ENCODE data around the gene SLC9A3.

The SLC9A3 gene

DNA sequence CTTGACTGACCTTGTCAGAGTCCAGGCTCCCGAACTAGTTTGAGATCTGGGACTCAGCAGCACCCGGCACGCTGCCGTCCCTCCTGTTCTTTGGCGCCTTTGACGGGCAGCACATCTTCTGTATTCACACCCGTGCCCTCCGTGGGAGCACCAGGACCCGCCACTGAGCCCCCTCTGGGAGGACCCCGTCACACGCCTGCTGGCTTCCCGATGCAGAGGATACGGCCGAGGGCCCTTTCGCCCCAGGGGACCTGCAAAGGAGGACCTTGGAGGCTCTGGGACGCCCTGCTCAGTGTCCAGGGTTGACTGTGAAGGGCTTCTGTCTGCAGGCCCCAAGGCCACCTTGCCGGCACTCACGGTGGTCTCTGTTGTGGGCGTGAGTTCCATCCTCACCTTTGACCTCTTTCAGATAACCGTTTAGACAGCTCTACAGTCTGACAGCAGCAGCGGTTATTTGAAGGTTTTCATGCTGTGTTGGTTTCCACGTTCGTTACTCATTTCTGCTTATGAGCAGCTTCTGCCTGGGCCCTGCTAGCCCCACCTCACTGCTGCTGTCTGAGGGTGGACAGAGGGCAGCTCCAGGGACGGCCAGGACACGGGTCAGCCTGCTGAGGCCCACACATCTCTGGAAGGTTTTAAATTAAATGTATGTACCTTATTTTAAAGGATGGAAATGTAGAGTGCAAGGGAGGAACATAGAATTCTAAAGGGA lies 93.9 kb downstream of the SLC9A3 start:
- no peak overlapping the region for H3K9ac ChIP-seq (ENCODE audit: low read length)
- no peaks in the 10 kb centered on the region for H3K9me3 ChIP-seq (ENCODE audit: control insufficient read depth, low read depth, low read length)
- H3K4me3 ChIP-seq (ENCODE audit: low read length), result no peak overlapping the region
- no peaks in the 10 kb centered on the region for H3K4me1 ChIP-seq (ENCODE audit: control insufficient read depth, low read depth, low read length)
- H3K36me3 ChIP-seq (ENCODE audit: control insufficient read depth, low read depth, low read length), result no peaks in the 10 kb centered on the region
- H3K27ac ChIP-seq (ENCODE audit: low read length), result no peak overlapping the region
- no peaks in the 10 kb centered on the region for H3K27me3 ChIP-seq (ENCODE audit: control insufficient read depth, insufficient read depth, low read length)

DNA sequence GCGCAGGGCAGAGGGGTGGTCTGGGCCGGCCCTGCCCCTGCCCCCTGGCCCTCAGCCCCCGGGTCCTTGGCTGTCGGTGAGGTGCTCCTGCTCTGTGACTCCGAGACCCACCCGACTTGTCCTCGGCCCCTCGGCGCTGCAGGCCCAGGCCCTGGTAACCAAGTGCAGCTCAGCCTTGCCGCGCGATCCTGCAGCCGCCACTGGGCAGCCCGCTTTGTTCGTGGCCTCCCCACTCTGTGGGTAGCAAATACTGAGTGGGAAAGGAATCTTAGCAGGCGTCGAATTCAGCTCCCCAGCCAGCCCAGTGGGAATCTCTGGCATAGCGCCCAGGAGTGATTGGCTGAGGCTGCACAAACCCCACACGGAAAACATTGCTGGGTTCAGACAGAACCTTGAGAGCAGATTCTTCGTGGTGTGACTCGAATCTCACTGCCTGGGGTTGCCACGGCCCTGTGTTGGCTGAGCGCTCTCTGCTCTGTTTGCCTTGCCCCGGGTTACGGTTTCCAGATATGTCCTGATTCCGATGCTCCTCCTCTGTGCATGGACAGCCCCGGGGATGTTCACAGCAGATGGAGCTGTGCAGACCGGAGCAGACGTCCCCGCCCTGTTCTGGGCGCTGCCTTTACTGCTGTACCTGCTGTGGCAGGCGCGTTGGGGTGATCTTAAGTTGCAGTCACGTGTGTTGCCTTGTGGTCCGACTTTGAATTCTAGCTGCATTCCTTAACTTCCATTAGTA lies 94.6 kb downstream of the SLC9A3 start:
- no peak overlapping the region for H3K4me3 ChIP-seq (ENCODE audit: low read length)
- H3K27me3 ChIP-seq (ENCODE audit: control insufficient read depth, insufficient read depth, low read length), result no peaks in the 10 kb centered on the region
- H3K9me3 ChIP-seq (ENCODE audit: control insufficient read depth, low read depth, low read length), result no peaks in the 10 kb centered on the region
- no peaks in the 10 kb centered on the region for H3K36me3 ChIP-seq (ENCODE audit: control insufficient read depth, low read depth, low read length)
- no peak overlapping the region for H3K27ac ChIP-seq (ENCODE audit: low read length)
- no peak overlapping the region for H3K9ac ChIP-seq (ENCODE audit: low read length)
- H3K4me1 ChIP-seq (ENCODE audit: control insufficient read depth, low read depth, low read length), result no peaks in the 10 kb centered on the region

DNA sequence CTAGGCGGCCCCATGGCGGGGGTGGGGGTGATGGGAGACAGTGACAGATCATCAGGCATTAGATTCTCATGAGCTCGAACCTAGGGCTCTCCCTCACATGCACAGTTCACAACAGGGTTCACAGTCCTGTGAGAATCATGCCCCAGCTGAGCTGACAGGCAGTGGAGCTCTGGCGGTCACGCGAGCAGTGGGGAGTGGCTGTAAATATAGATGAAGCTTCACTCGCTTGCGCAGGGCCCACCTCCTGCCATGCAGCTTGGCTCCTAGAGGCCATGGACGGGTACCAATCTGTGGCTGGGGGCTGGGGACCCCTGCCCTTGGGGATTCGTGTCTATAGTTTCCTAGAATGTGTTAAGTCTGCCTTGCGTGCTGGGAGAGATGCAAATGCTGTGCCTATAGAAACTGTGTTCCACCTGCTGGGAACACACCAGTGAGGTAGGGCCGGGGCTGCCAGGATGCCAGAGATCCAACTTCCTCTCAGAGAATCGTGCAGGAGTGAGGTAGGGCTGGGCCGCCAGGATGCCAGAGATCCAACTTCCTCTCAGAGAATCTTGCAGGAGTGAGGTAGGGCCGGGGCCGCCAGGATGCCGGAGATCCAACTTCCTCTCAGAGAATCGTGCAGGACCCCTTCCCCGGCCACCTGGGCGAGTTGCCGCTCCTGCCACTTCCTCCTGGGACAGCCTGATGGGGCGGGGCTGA lies 95.3 kb downstream of the SLC9A3 start:
- Histone ChIP-seq H3K4me1 (ENCODE audit: control insufficient read depth, low read depth, low read length) (no peaks in the 10 kb centered on the region), H3K9me3 (ENCODE audit: control insufficient read depth, low read depth, low read length) (no peaks in the 10 kb centered on the region), H3K9ac (ENCODE audit: low read length) (no peak overlapping the region), H3K27me3 (ENCODE audit: control insufficient read depth, insufficient read depth, low read length) (no peaks in the 10 kb centered on the region), H3K4me3 (ENCODE audit: low read length) (no peak overlapping the region), H3K27ac (ENCODE audit: low read length) (no peak overlapping the region), H3K36me3 (ENCODE audit: control insufficient read depth, low read depth, low read length) (no peaks in the 10 kb centered on the region)

GRCh38 chr5:428219-428618 lies 96.0 kb downstream of the SLC9A3 start:
- H3K9ac ChIP-seq (ENCODE audit: low read length), result no peak overlapping the region
- no peak overlapping the region for H3K4me3 ChIP-seq (ENCODE audit: low read length)
- no peaks in the 10 kb centered on the region for H3K9me3 ChIP-seq (ENCODE audit: control insufficient read depth, low read depth, low read length)
- no peaks in the 10 kb centered on the region for H3K27me3 ChIP-seq (ENCODE audit: control insufficient read depth, insufficient read depth, low read length)
- no peak overlapping the region for H3K27ac ChIP-seq (ENCODE audit: low read length)
- H3K36me3 ChIP-seq (ENCODE audit: control insufficient read depth, low read depth, low read length), result no peaks in the 10 kb centered on the region
- no peaks in the 10 kb centered on the region for H3K4me1 ChIP-seq (ENCODE audit: control insufficient read depth, low read depth, low read length)

DNA sequence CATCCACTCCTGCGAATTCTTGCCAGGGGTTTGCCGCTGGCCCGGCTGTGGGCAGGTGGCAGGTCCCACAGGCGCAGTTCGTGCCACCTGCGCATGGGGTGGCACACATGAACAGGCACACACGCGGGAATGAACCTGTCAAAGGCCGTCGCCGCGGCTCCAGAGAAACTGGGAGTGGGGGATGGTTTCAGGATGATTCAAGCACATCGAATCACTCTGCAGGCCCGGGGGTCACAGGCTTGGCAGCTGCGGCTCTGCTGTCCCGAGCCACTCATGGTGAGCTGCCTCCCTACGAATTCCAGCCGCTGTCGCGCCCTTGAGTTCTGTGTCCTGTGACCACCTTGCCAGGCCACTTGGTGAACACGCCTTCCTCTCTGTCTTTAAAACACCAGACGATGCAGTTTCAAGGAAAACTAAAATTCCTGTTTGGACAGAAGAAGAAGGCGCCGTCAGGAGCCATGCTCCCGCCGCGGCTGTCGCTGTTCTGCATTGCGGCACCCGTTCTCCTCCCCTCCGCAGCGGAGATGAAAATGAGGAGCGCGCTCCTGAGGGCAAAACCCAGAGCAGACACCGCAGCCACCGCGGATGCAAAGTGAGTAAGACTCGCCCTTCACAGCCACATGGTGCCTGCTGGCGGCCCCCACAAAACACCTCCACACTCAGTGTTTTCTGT lies 96.7 kb downstream of the SLC9A3 start:
- Histone ChIP-seq H3K4me1 (ENCODE audit: control insufficient read depth, low read depth, low read length) (no peaks in the 10 kb centered on the region), H3K9ac (ENCODE audit: low read length) (no peak overlapping the region), H3K27me3 (ENCODE audit: control insufficient read depth, insufficient read depth, low read length) (no peaks in the 10 kb centered on the region), H3K4me3 (ENCODE audit: low read length) (no peak overlapping the region), H3K36me3 (ENCODE audit: control insufficient read depth, low read depth, low read length) (no peaks in the 10 kb centered on the region), H3K27ac (ENCODE audit: low read length) (no peak overlapping the region), H3K9me3 (ENCODE audit: control insufficient read depth, low read depth, low read length) (no peaks in the 10 kb centered on the region)

DNA sequence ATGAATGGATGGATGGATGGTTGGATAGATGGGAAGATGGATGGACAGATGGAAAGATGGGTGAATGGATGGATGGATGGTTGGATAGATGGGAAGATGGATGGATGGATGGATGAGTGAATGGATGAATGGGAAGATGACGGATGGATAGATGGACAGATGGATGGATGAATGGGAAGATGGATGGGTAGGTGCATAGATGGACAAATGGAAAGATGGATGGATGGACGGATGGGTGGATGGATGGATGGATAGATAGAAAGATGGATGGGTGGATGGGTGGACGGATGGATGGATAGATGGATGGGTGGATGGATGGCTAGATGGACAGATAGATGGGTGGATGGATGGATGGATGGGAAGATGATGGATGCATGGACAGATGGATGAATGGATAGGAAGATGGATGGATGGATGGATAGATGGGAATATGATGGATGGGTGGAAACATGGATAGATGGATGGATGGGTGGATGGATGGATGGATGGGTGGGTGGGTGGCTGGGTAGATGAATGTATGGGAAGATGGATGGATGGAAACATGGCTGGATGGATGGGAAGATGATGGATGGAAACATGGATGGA lies 97.8 kb downstream of the SLC9A3 start:
- no peaks in the 10 kb centered on the region for H3K36me3 ChIP-seq (ENCODE audit: control insufficient read depth, low read depth, low read length)
- H3K27me3 ChIP-seq (ENCODE audit: control insufficient read depth, insufficient read depth, low read length), result no peaks in the 10 kb centered on the region
- no peak overlapping the region for H3K4me3 ChIP-seq (ENCODE audit: low read length)
- no peaks in the 10 kb centered on the region for H3K9me3 ChIP-seq (ENCODE audit: control insufficient read depth, low read depth, low read length)
- H3K9ac ChIP-seq (ENCODE audit: low read length), result no peak overlapping the region
- H3K27ac ChIP-seq (ENCODE audit: low read length), result no peak overlapping the region
- H3K4me1 ChIP-seq (ENCODE audit: control insufficient read depth, low read depth, low read length), result no peaks in the 10 kb centered on the region

- no peak overlapping the region for H3K9ac ChIP-seq (ENCODE audit: low read length)
- H3K4me3 ChIP-seq (ENCODE audit: low read length), result no peak overlapping the region
These were observed 98.5 kb downstream of the SLC9A3 start for GRCh38 chr5:425714-426113.

DNA sequence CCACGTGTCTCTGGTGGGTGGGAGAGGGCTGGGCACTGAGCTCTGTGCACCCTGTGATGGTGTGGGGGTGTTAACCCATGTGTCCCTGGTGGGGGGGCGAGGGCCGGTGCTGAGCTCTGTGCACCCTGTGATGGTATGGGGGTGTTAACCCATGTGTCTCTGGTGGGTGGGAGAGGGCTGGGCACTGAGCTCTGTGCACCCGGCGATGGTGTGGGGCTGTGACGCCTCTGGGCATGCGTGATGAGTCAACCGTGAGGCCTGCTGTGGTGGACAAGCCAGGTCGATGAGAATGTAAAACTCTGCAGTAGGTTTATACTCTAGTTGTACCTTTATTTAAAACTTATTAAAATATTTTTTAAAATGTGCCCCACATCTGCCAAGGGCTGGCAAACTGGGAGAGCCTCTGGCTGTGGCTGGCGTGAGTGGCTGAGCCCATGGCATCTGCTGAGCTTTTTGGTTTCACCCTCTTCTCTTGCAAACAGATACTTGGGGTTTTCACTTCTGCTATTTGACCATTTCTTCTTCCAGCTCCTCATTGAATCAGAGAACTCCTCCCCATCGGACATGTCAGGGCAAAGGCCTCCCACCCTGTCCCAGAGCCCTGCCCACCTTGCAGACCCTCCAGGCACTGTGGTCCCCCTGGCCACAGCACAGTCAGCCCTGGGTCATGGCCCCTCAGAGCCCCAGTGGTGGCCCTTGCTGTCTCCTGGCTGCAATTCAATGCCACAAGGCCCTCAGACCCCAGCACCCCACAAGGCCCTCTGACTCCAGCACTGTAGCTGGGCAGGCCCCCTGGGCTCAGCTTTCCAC lies 99.7 kb downstream of the SLC9A3 start:
- H3K9ac ChIP-seq (ENCODE audit: low read length), result no peak overlapping the region
- no peak overlapping the region for H3K27ac ChIP-seq (ENCODE audit: low read length)
- no peak overlapping the region for H3K4me3 ChIP-seq (ENCODE audit: low read length)

More at GRCh38 chr5:425714-426113, 98.5 kb downstream of the SLC9A3 start:
- H3K4me1 ChIP-seq (ENCODE audit: control insufficient read depth, low read depth, low read length), result no peaks in the 10 kb centered on the region
- H3K27me3 ChIP-seq (ENCODE audit: control insufficient read depth, insufficient read depth, low read length), result no peaks in the 10 kb centered on the region
- no peaks in the 10 kb centered on the region for H3K9me3 ChIP-seq (ENCODE audit: control insufficient read depth, low read depth, low read length)
- no peaks in the 10 kb centered on the region for H3K36me3 ChIP-seq (ENCODE audit: control insufficient read depth, low read depth, low read length)
- H3K27ac ChIP-seq (ENCODE audit: low read length), result no peak overlapping the region

DNA sequence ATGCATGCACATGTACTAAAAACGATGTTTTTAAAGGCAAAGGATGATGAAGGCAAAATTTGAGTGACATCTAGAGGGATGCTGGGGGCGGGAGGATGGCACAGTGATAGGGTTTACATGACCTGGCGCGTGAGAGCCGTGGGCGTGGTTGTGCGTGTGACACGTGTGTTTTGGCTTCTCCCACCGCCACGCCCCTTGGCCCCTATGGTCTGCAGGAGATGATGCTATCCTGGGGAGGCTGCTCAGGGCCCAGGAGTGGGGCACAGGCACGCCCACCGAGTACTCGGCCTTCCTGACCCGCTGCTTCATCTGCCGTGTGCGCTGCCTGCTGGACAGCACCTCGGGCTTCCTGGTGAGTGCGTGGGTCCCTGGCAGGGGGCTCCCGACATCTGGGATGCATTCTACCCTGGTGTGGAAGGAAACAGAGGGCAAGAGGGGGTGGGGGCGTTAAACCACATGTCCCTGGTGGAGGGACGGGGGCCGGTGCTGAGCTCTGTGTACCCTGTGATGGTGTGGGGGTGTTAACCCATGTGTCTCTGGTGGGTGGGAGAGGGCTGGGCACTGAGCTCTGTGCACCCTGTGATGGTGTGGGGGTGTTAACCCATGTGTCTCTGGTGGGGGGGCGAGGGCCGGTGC lies 100.5 kb downstream of the SLC9A3 start:
- no peaks in the 10 kb centered on the region for H3K9me3 ChIP-seq (ENCODE audit: control insufficient read depth, low read depth, low read length)
- no peak overlapping the region for H3K4me3 ChIP-seq (ENCODE audit: low read length)
- H3K9ac ChIP-seq (ENCODE audit: low read length), result no peak overlapping the region
- H3K36me3 ChIP-seq (ENCODE audit: control insufficient read depth, low read depth, low read length), result no peaks in the 10 kb centered on the region
- no peaks in the 10 kb centered on the region for H3K4me1 ChIP-seq (ENCODE audit: control insufficient read depth, low read depth, low read length)
- H3K27me3 ChIP-seq (ENCODE audit: control insufficient read depth, insufficient read depth, low read length), result no peaks in the 10 kb centered on the region
- no peak overlapping the region for H3K27ac ChIP-seq (ENCODE audit: low read length)

More for the DNA sequence above, 99.7 kb downstream of the SLC9A3 start:
- Histone ChIP-seq H3K9me3 (ENCODE audit: control insufficient read depth, low read depth, low read length) (no peaks in the 10 kb centered on the region), H3K27me3 (ENCODE audit: control insufficient read depth, insufficient read depth, low read length) (no peaks in the 10 kb centered on the region), H3K36me3 (ENCODE audit: control insufficient read depth, low read depth, low read length) (no peaks in the 10 kb centered on the region), H3K4me1 (ENCODE audit: control insufficient read depth, low read depth, low read length) (no peaks in the 10 kb centered on the region)

DNA sequence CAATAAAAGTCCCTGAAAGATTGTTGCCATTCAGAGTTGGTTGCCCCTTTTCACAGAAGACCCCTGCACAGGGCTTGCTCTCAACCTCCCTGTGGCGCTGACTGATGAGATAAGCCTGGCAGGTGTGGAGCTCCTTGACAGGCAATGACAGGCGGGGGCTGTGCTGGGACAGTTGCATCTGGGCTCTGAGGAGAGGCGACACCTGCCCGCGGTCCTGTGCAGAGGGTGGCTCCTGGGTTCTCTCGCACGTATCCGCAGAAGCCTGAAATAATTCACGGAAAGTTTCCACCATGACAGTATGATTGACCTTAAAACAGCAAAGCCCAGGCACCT lies 101.0 kb downstream of the SLC9A3 start:
- no peaks in the 10 kb centered on the region for H3K27me3 ChIP-seq (ENCODE audit: control insufficient read depth, insufficient read depth, low read length)

More for the DNA sequence above, 101.0 kb downstream of the SLC9A3 start:
- Histone ChIP-seq H3K27ac (ENCODE audit: low read length) (no peak overlapping the region), H3K9me3 (ENCODE audit: control insufficient read depth, low read depth, low read length) (no peaks in the 10 kb centered on the region), H3K4me1 (ENCODE audit: control insufficient read depth, low read depth, low read length) (no peaks in the 10 kb centered on the region), H3K36me3 (ENCODE audit: control insufficient read depth, low read depth, low read length) (no peaks in the 10 kb centered on the region), H3K4me3 (ENCODE audit: low read length) (no peak overlapping the region), H3K9ac (ENCODE audit: low read length) (no peak overlapping the region)
